Measurements from ENCODE around the gene IL4R. TPM values are rescaled to one million over a fixed set of nuclear protein-coding genes. Genes with fewer than 3 reads are reported as not detected.

Gene IL4R
- total and polyA plus RNA-seq, 12 donors = 5.0 to 28.9 (median 9.9) TPM

DNA sequence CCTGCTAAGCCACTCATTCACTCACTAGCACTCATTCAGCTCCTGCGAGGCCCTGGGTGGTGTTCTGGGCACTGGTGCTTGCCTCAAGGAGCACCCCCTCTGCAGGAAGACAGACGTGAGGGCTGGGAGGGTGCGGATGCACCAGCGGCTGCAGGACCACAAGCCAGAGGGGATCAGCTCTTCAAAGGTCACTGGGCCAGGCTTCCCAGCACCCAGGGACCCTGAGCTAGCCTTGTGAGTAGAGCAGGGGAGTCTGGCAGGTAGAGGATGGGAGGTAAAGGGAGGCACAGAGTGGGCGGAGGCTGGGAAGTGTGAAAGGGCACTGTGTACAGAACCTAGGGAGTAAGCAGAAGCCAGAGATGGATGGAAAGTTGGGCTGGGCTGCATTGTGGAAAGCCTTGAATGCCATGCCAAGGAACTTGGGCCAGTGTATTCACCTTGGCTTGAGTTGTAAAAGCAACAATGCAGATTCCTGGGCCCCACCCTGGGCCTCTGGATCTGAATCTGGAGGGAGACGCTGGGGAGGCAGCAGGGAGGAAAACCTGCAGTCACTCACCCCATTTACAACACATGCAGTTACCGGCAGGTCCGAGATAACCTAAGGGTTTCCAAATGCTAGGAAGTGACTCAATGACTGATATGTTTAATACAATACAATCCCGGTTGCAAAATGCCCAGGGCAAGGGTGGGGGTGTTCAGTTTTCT is 1.7 kb downstream of the IL4R start:
- intact Hi-C loops (cut with DNase I) = loop anchor here in 7 of 10 donors (2.0 to 10.0 kb wide), 7 partner anchors 15 to 81 kb away; no protein-coding TSS in a partner anchor
- ATAC-seq (peak; percentile 8 to 71 (median 60)), DNase-seq (peak; percentile 36 to 64)
- Histone ChIP-seq H3K4me3 (peak overlapping the region in 9 of 10 donors; percentile 72 to 97 (median 90)), H3K27me3 (peaks cover 0 to 16% (median 0%) of the 10 kb centered on the region in 7 donors), H3K9me3 (no peaks in the 10 kb centered on the region), H3K27ac (peak overlapping the region in 9 of 10 donors; percentile 62 to 100 (median 96)), H3K36me3 (peaks cover 0 to 23% (median 0%) of the 10 kb centered on the region in 9 donors), H3K4me1 (peaks cover 0 to 68% (median 36%) of the 10 kb centered on the region in 9 donors)
- TF ChIP-seq CTCF (IDR thresholded peaks at IDR 0.05) = peak in 1 of 9 donors; percentile 14
- 34 to 37% methylated on average over 9 of the region's 9 CpGs for WGBS, 2 donors

DNA sequence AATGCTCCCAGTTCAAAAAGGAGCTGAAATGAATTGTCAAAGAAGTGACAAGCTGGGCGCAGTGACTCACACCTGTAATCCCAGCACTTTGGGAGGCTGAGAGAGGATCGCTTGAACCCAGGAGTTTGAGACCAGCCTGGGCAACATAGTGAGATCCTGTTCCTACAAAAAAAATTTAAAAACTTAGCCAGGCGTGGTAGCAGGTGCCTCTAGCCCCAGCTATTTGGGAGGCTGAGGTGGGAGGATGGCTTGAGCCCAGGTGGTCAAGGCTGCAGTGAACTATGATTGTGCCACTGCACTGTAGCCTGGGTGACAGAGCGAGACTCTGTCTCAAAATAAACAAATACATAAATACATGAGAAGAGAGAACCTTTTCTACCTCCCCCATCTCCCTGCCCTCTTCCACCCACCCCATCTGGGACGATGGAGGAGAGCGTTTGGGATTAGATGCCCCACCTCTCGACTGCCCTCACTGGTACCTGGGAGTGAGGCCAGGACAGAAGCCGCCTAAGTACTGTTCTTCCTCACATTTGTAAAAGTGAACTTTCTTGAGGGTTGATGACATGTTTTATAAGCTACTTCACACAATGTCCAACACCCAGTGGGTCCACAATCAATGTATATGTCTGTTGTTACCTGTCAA is 2.4 kb downstream of the IL4R start:
- ATAC-seq (no peak), DNase-seq (no peak)
- H3K36me3 ChIP-seq = peaks cover 0 to 25% (median 0%) of the 10 kb centered on the region in 9 donors
- 69 to 70% methylated on average over 8 of the region's 8 CpGs for WGBS, 2 donors
- peak overlapping the region in 7 of 10 donors; percentile 6 to 97 (median 90) for H3K4me3 ChIP-seq
- peaks cover 0 to 16% (median 0%) of the 10 kb centered on the region in 7 donors for H3K27me3 ChIP-seq
- intact Hi-C loops (cut with DNase I) = loop anchor here in 6 of 10 donors (5.0 to 10.0 kb wide), 5 partner anchors 49 to 81 kb away; no protein-coding TSS in a partner anchor
- TF ChIP-seq CTCF (IDR thresholded peaks at IDR 0.05) = no peak
- peak overlapping the region in 8 of 10 donors; percentile 39 to 100 (median 96) for H3K27ac ChIP-seq
- H3K9me3 ChIP-seq = no peaks in the 10 kb centered on the region
- peaks cover 0 to 74% (median 38%) of the 10 kb centered on the region in 9 donors for H3K4me1 ChIP-seq

DNA sequence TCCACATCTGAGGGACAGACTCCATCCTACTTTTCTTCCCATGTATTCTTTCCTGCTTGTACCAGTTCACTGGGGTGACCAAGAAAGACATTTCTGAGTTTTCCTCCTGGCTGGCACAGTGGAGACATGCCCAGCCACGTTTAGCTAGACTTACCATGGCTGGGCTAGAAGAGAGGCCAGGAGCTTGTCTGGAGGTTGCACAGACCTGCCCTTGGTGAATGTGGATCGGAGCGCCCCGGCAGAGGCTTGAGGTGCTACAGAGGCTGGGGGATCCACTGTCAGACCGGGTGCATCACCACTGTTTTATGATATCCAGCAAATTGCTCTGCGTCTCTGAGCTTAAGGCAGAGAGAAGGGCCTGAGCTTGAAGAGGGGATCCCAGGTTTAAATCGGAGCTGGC is 3.5 kb downstream of the IL4R start:
- H3K36me3 ChIP-seq = peaks cover 0 to 26% (median 0%) of the 10 kb centered on the region in 9 donors
- peak overlapping the region in 1 of 10 donors; percentile 19 for H3K4me3 ChIP-seq
- 69% methylated on average over 7 of the region's 7 CpGs for WGBS, 2 donors
- intact Hi-C loops (cut with DNase I) = loop anchor here in 6 of 10 donors (5.0 to 10.0 kb wide), 5 partner anchors 47 to 83 kb away; no protein-coding TSS in a partner anchor
- peak overlapping the region in 5 of 10 donors; percentile 80 to 100 (median 96) for H3K27ac ChIP-seq
- peaks cover 0 to 86% (median 38%) of the 10 kb centered on the region in 9 donors for H3K4me1 ChIP-seq
- ATAC-seq = no peak
- no peaks in the 10 kb centered on the region for H3K9me3 ChIP-seq
- TF ChIP-seq CTCF (IDR thresholded peaks at IDR 0.05) = no peak
- peaks cover 0 to 15% (median 0%) of the 10 kb centered on the region in 7 donors for H3K27me3 ChIP-seq
- DNase-seq = no peak

GRCh38 chr16:27317738-27318391 is 4.1 kb downstream of the IL4R start:
- Histone ChIP-seq H3K27me3 (peaks cover 0 to 14% (median 0%) of the 10 kb centered on the region in 7 donors), H3K4me1 (peaks cover 0 to 89% (median 36%) of the 10 kb centered on the region in 9 donors), H3K9me3 (no peaks in the 10 kb centered on the region), H3K4me3 (peak overlapping the region in 2 of 10 donors; percentile 14 to 19), H3K27ac (peak overlapping the region in 7 of 10 donors; percentile 40 to 100 (median 95)), H3K36me3 (peaks cover 0 to 31% (median 0%) of the 10 kb centered on the region in 9 donors)
- DNase-seq = no peak
- 91% methylated on average over 10 of the region's 10 CpGs for WGBS, 2 donors
- no peak for TF ChIP-seq CTCF (IDR thresholded peaks at IDR 0.05)
- ATAC-seq = no peak
- intact Hi-C loops (cut with DNase I) = loop anchor here in 6 of 10 donors (5.0 to 10.0 kb wide), 5 partner anchors 47 to 83 kb away; no protein-coding TSS in a partner anchor
